Activated naive CD8-positive, alpha-beta T cell treated with anti-CD3 and anti-CD28 coated beads for 36 hours (primary cell): Measurements from ENCODE around the gene F2. TPM values are rescaled to one million over a fixed set of nuclear protein-coding genes. Genes with fewer than 3 reads are reported as not detected.

Experiments used
- DNase-seq: peaks from one replicate; pipeline ENCODE4 v3.0.0; 2021
- H3K27ac Mint-ChIP-seq: one replicate; pipeline ENCODE4 v1.8.0; 2022; ENCODE audit warnings: mild to moderate bottlenecking, moderate library complexity, mixed read lengths
- H3K27me3 Mint-ChIP-seq: one replicate; pipeline ENCODE4 v1.8.0; 2022; ENCODE audit warnings: mild to moderate bottlenecking, mixed read lengths
- H3K36me3 Mint-ChIP-seq: one replicate; pipeline ENCODE4 v1.8.0; 2021; ENCODE audit warnings: mild to moderate bottlenecking, mixed read lengths
- H3K4me1 Mint-ChIP-seq: one replicate; pipeline ENCODE4 v1.8.0; 2021; ENCODE audit warnings: mixed read lengths
- H3K4me3 Mint-ChIP-seq: one replicate; pipeline ENCODE4 v1.8.0; 2022; ENCODE audit warnings: mild to moderate bottlenecking, moderate library complexity, mixed read lengths
- H3K9me3 Mint-ChIP-seq: one replicate; pipeline ENCODE4 v1.8.0; 2022; ENCODE audit warnings: mixed read lengths
- total RNA-seq, 2 experiments: library from RNA; stranded (reverse); gene quantifications; one replicate each; pipeline ENCODE4 v1.2.3, GENCODE V29; 2021

F2 gene
- total RNA-seq, 2 experiments from 2014 or later: not detected

DNA sequence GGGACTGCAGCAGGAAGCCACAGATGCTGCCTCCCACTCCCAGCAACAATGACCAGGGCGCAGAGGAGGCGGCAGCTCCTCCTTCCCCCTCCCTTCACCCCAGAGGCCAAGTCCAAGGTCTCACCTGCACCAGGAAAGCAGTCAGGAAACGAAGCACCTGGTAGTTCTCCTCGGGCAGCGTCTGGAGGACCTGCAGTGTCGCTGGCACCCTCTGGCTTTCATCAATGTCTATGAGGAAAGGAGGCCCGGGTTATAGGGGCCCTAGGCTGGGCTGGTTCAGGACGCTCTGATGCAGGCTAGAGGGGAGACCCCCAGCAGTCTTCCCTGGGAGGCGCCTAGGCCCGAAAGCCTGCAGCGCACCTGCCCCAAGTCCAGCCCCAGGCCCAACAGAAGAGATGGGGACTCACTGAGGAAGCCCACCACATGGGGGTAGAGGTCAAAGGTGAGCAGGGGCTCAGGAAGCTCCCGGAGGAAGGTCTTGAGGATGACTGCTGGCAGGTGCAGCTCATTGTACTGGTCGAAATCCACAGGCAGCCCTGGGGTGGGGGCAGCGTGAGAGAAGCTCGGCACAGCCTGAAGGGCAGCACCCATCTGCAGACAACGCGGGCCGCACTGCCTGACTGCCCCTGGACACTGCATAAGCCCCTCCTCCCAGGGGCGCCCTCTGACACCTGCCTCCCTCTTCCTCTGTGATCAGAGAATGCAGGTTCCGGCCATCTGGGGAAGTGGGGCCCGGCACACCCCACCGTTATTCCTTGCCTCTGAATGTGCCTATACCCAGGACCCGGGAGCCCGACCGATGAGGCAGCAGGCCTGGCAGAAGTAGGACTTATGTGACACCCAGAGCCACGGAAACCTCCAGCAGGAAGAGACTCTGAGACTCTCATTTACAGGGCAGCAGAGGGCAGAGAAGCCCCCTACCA lies 39.5 kb upstream of the F2 start:
- Mint-ChIP-seq H3K27ac (no peak overlapping the region), H3K9me3 (no peaks in the 10 kb centered on the region), H3K27me3 (no peaks in the 10 kb centered on the region), H3K36me3 (no peaks in the 10 kb centered on the region), H3K4me1 (peaks cover 21% of the 10 kb centered on the region), H3K4me3 (no peak overlapping the region)
- DNase-seq: no peak

DNA sequence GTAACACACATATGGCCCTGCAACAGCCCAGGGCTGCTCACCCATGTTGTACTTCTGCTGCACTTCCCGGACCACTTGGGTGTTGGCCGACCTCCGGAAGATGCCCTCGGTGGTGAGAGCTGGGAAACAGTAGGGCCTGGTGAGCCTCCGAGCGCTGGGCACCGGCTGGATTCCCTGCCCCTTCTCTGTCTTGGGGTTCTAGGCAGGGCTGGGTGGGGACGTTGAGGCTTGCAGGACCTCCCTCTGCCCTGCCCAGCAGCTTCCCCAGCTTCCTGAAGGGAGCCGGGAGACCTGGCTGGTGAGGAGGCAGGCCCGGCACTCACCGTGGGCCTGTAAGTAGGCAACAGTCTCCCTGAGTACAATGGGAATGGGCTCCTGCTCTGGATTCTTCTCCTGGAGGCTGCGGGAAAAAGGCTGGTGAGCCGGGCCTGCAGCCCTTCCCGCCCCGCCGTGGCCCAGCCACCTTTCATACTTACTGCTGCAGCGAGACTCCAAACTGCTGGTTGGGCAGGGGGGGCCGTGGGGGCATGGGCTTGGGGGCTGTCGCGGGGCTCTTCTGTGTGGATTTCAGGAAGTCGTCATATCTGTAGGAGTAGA lies 38.8 kb upstream of the F2 start:
- no peak overlapping the region for H3K27ac Mint-ChIP-seq
- no peak for DNase-seq
- H3K36me3 Mint-ChIP-seq: no peaks in the 10 kb centered on the region
- no peaks in the 10 kb centered on the region for H3K9me3 Mint-ChIP-seq
- H3K27me3 Mint-ChIP-seq: no peaks in the 10 kb centered on the region
- no peak overlapping the region for H3K4me3 Mint-ChIP-seq
- peaks cover 14% of the 10 kb centered on the region for H3K4me1 Mint-ChIP-seq

DNA sequence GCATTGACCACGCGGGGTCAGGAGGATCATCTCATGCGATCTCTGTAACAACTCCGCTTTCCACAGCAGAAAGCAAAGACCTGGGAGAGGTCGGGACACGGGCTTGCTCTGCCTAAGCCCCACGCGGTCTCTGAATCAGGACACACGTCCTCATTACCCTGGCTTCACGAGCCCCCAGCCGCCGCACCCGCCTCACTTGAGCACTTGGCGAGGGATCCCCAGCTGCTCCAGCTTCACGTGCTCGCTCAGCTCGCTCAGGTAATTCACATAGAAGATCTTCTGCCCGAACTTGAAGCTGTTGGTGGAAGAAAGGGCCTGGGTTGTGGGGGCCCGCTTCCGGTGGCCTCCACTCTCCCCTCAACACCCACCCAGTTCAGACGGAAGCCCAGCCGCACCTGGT lies 38.2 kb upstream of the F2 start:
- no peak overlapping the region for H3K27ac Mint-ChIP-seq
- no peaks in the 10 kb centered on the region for H3K36me3 Mint-ChIP-seq
- DNase-seq: no peak
- H3K27me3 Mint-ChIP-seq: no peaks in the 10 kb centered on the region
- no peaks in the 10 kb centered on the region for H3K9me3 Mint-ChIP-seq
- H3K4me1 Mint-ChIP-seq: peaks cover 11% of the 10 kb centered on the region
- H3K4me3 Mint-ChIP-seq: no peak overlapping the region

DNA sequence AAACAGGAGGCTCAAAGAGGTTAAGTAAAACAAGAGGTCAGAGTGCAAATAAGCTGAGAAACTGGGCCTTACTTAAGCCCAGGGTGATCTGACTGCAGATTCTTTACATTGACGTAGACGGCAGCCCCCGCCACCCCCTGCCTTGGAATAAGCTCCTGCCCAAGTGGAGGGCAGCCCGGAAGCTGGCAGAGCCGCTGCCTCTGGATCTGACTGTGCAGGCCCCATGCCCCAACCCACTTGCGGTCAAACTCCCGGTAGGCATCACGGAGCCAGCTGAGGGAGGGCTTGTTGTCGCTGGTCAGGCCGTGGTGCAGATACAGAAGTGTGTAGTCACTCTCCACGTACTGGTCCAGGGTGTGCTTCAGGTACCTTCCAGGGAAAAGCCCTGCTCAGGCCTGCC lies 37.2 kb upstream of the F2 start:
- peaks cover 8% of the 10 kb centered on the region for H3K4me1 Mint-ChIP-seq
- no peaks in the 10 kb centered on the region for H3K9me3 Mint-ChIP-seq
- no peak overlapping the region for H3K4me3 Mint-ChIP-seq
- DNase-seq: no peak
- H3K27ac Mint-ChIP-seq: no peak overlapping the region
- H3K36me3 Mint-ChIP-seq: no peaks in the 10 kb centered on the region
- no peaks in the 10 kb centered on the region for H3K27me3 Mint-ChIP-seq

DNA sequence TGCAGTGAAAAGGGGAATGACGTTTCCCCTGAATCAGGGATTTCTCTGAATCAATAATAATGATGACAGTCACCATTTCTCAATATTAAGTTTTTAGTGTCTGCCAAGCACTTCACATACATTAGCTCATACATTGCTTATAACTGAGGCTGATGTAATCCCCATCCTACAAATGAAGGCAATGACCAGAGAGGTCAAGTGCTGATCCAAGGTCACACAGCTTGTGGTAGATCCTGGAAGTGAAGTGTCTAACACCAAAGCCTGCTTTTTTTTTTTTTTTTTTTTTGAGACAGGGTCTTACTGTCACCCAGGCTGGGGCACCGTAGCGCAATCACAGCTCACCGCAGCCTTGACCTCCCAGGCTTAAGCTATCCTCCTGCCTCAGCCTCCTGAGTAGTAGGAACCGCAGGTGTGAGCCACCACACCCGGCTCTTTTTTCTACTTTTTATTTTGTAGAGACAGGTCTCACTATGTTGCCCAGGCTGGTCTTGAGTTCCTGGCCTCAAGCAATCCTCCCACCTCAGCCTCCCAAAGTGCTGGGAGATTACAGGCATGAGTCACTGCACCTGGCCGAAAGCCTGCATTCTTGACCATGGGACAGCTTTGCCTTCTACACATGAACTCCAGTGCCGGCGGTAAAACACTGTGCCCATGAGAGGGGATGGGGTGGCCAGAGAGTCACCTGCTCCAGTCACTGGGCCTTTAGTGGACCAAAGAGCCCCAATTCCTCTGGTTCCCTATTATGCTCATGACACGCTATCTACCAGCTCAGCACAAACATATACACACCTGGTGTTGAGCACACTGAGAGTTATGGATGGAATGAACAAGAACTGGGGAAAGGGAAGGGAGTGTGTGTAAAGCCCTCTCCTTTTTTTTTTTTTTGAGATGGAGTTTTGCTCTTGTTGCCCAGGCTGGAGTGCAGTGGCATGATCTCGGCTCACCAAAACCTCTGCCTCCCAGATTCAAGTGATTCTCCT lies 36.0 kb upstream of the F2 start:
- Mint-ChIP-seq H3K4me3 (no peak overlapping the region), H3K27ac (no peak overlapping the region)

DNA sequence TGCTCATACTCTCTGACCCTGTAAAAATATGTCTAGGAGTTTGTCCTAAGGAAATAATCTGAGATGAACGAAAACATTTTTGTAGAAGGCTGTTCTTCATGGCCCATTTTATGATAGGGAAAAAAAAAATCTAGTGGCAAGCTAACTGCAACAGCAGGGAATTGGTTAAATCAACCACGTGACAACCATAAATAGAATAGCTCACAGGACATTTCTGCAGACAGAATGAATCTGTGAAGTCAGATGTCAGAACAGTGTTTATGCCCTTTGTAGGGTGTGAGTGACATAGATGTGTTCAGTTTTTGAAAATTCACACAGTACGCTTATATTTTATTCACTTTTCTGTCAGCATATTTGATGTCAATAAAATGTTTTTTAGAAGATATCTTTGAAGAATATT lies 34.6 kb upstream of the F2 start:
- Mint-ChIP-seq H3K4me1 (peaks cover 2% of the 10 kb centered on the region), H3K4me3 (no peak overlapping the region), H3K9me3 (no peaks in the 10 kb centered on the region), H3K27ac (no peak overlapping the region), H3K27me3 (no peaks in the 10 kb centered on the region), H3K36me3 (no peaks in the 10 kb centered on the region)
- no peak for DNase-seq

More for the DNA sequence above, 36.0 kb upstream of the F2 start:
- no peaks in the 10 kb centered on the region for H3K27me3 Mint-ChIP-seq
- DNase-seq: no peak
- no peaks in the 10 kb centered on the region for H3K9me3 Mint-ChIP-seq
- H3K4me1 Mint-ChIP-seq: peaks cover 4% of the 10 kb centered on the region
- H3K36me3 Mint-ChIP-seq: no peaks in the 10 kb centered on the region

DNA sequence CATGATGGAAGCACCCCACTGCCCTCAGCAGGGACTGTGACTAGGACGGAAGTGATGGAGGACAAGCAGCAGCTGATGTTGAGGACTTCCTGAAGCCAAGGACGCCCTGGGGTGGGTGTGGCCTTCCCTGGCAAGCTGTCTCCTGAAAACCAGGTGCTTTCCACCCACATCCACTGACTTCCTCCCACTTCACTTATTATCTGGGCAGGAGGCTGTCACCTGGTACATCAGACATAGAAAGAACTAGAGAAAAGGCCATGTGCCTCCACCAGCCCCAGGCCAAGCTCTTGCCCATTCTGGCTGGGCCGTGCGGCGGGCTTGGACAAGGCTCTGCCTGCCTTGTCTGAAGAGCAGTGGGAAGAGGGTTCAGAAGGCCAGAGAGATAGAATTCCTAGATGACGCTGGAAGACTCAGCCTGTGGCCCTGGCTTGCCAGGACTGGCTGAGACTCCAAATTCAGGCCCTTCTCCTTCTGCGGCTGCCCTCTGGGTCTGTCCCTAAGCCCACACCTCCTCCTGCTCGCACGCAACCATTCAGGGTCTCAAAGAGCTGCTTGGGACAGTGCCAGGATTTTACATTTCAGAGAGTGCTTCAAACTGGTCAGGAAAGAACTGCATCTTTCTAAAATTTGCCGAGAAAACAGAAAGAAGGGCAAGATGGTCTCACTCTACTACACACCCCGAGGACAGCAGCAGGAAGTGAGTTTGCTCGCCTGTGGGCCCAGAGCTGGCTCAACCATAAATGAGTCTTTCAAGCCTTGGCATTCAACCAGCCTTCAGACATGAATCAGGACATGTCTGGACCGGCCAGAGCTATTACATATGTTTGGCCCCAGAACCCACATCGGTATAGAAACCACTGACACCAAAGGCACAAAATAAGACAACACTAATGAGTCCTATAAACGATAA lies 31.9 kb upstream of the F2 start:
- H3K27ac Mint-ChIP-seq: no peak overlapping the region
- H3K36me3 Mint-ChIP-seq: peaks cover 3% of the 10 kb centered on the region
- no peaks in the 10 kb centered on the region for H3K27me3 Mint-ChIP-seq
- peaks cover 2% of the 10 kb centered on the region for H3K4me1 Mint-ChIP-seq
- no peaks in the 10 kb centered on the region for H3K9me3 Mint-ChIP-seq
- no peak for DNase-seq
- no peak overlapping the region for H3K4me3 Mint-ChIP-seq

DNA sequence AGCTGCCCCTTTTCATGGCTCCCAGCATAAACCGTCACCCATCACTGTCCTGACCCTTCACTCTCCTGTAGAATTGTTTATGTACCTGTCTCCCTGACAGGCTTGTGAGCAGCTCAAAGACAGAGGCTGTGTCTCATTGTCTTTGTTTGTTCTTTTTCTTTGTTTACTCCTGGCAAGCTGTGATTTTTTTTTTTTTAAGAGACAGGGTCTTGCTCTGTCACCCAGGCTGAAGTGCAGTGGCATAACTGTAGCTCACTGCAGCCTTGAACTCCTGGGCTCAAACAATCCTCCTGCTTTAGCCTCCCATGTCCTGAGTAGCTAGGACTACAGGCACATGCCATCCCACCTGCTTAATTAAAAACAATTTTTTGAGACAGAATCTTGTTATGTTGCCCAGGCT lies 28.3 kb upstream of the F2 start:
- Mint-ChIP-seq H3K36me3 (peaks cover 3% of the 10 kb centered on the region), H3K9me3 (no peaks in the 10 kb centered on the region), H3K4me1 (no peaks in the 10 kb centered on the region), H3K27ac (no peak overlapping the region), H3K4me3 (no peak overlapping the region), H3K27me3 (no peaks in the 10 kb centered on the region)
- no peak for DNase-seq

DNA sequence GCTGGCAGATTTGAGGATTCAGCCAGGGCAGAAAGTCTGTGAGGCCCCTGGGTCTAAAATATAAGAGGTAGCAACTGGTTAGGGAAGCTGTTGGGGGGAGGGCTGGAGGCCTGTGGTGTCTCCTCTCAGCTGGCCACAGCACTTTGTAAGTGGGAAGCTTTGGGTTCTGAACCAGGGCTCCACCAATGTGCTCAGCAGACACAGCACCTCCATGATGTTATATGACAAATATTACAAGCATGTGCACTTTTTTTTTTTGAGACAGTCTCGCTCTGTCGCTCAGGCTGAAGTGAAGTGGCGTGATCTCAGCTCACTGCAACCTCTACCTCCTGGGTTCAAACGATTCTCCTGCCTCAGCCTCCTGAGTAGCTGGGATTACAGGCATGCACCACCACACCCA lies 26.6 kb upstream of the F2 start:
- H3K4me3 Mint-ChIP-seq: no peak overlapping the region
- DNase-seq: no peak
- H3K27ac Mint-ChIP-seq: no peak overlapping the region
- no peaks in the 10 kb centered on the region for H3K27me3 Mint-ChIP-seq
- peaks cover 3% of the 10 kb centered on the region for H3K36me3 Mint-ChIP-seq
- no peaks in the 10 kb centered on the region for H3K9me3 Mint-ChIP-seq
- peaks cover 4% of the 10 kb centered on the region for H3K4me1 Mint-ChIP-seq

DNA sequence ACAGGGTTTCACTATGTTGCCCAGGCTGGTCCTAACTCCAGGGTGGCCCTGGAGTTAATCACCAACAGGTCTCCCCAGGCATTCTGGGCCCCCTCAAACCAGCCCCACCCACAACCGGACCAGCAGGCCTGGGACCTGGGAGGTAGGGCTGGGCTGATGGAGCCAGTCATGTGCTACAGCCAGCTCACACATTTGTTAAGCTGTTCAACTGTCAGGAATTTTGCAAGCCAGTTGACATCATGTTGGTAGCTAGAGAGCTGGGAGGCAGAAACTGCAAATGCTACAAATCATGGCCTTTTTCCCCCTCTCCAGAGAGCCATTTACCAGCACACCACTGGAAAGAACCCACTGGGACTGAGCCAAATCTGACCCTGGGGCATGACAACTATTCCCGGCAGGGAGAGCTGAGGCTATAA lies 25.4 kb upstream of the F2 start:
- Mint-ChIP-seq H3K27ac (no peak overlapping the region), H3K4me3 (no peak overlapping the region), H3K36me3 (peaks cover 3% of the 10 kb centered on the region), H3K9me3 (no peaks in the 10 kb centered on the region), H3K4me1 (peaks cover 10% of the 10 kb centered on the region), H3K27me3 (no peaks in the 10 kb centered on the region)
- DNase-seq: no peak

DNA sequence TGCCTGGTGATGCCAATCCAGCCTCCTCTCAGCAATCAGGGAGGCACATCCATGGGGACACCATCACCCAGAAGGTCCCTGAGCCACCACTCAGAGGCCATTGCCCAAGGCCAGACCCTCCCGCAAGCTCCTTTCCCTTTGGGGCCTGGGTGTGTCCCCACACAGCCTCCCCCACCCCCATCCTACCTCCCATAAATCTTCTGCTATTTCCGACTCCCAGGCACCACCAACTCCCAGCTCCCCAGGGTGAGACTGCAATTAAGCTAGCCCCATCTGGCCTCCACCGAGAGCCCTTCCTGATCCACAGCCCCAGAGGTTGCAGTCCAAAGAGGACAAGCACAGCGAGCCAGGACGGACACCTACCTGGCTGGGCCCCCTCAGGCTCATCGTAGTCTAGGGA lies 24.9 kb upstream of the F2 start:
- peaks cover 4% of the 10 kb centered on the region for H3K36me3 Mint-ChIP-seq
- H3K4me1 Mint-ChIP-seq: peaks cover 15% of the 10 kb centered on the region
- no peak overlapping the region for H3K4me3 Mint-ChIP-seq
- H3K9me3 Mint-ChIP-seq: no peaks in the 10 kb centered on the region
- no peak for DNase-seq
- H3K27me3 Mint-ChIP-seq: no peaks in the 10 kb centered on the region
- no peak overlapping the region for H3K27ac Mint-ChIP-seq

DNA sequence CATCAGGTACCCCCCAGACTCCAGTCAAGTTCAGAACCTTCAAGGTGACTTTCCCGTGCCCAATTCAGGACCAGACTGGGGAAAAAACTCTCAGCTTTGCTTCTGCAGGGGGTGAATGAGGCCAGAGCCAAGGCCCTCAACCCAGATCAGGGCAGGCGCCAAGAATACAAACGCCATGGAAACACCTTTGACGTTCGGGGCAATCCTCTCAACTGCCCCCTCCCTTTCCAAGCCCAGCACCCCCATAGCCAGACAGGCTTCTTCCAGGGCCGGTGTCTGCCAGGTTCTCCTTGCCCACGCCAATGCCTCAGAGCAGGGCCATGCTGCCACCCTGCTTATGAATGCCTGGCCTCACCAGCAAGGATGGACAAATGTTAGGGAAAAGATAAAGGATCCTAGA lies 24.4 kb upstream of the F2 start:
- Mint-ChIP-seq H3K4me3 (no peak overlapping the region), H3K36me3 (peaks cover 7% of the 10 kb centered on the region), H3K27ac (no peak overlapping the region), H3K4me1 (peaks cover 17% of the 10 kb centered on the region), H3K27me3 (no peaks in the 10 kb centered on the region), H3K9me3 (no peaks in the 10 kb centered on the region)
- DNase-seq: no peak

DNA sequence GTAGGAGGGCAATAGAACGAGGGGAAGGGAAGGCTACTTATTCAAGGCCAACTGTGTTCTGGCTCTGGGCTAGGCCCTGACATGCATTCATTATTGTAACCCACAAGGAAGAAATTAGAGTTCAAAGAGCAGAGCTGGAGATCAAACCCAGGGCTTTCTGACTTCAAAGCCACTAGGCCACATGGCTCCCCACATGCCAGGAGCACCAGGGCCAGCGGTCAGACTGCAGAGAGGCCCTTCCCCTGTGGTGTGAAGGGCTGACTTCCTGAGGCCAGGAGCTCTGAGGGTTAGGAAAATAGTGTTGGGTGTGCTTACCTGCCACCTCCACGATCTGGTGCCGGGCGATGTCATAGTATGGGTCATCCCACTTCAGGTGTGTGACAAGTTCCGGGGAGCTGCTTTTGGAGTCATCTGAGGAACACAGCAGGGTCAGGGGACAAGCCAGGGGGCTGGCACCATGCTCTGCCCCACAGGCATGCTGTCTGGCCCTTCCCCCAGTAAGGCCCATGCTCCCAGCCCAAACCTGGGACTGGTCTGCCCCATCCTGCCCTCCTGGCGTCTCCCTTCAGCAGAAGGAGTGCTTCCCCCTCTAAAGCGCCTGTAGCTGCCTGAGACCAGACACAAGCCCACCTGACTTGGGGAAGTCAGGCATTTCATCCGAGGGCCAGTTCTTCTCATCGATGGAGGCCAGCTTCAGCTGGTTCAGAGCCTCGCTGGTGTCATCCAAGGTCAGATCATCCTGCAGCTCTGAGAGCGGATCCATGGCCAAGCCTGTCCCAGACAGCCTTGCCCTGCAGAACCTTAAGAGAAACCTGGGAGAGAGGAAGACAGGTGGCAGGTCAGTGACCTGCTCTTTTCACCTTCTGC lies 23.4 kb upstream of the F2 start:
- Mint-ChIP-seq H3K27ac (no peak overlapping the region), H3K27me3 (no peaks in the 10 kb centered on the region), H3K9me3 (no peaks in the 10 kb centered on the region), H3K4me1 (peaks cover 17% of the 10 kb centered on the region), H3K36me3 (peaks cover 6% of the 10 kb centered on the region), H3K4me3 (no peak overlapping the region)
- DNase-seq: no peak

DNA sequence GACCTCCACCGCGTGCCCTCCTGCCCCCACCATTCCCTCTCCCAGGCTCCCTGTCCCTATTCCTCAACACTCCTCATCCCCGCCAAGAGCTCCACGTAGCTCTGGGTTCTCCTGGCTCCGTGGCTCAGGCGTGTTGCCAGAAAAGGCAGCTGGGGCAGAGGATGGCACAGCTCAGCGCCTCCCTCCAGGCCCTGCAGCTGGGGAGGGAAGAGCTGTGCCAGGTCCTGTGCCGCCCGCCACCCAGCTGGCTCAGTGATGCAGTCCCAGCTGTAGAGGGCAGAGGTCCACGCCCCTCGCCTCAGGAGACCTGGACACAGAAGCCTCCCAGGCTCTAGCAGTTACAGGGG lies 22.8 kb upstream of the F2 start:
- no peak overlapping the region for H3K27ac Mint-ChIP-seq

More for the DNA sequence above, 22.8 kb upstream of the F2 start:
- Mint-ChIP-seq H3K9me3 (no peaks in the 10 kb centered on the region), H3K4me3 (no peak overlapping the region), H3K36me3 (peaks cover 4% of the 10 kb centered on the region), H3K27me3 (no peaks in the 10 kb centered on the region), H3K4me1 (peaks cover 17% of the 10 kb centered on the region)
- no peak for DNase-seq
